K562 (cell line): Measurements from ENCODE around the gene CD151. TPM values are rescaled to one million over a fixed set of nuclear protein-coding genes. Genes with fewer than 3 reads are reported as not detected.

Source experiments
- ARNT ChIP-seq, 2 experiments: fragments of 450-650 bp; IDR thresholded peaks; 2 replicates each; pipeline ENCODE4 v1.6.1; 2016; ENCODE audit warnings: mild to moderate bottlenecking in 1 of 2
- CCAR2 ChIP-seq: fragments of 200-400 bp; formaldehyde crosslinking; IDR thresholded peaks from 2 replicates; pipeline ENCODE4 v1.6.1; 2017; ENCODE audit warnings: mild to moderate bottlenecking, low read depth, low read length
- CHD1 ChIP-seq: fragments of 200-600 bp; sonication (generic); IDR thresholded peaks from one replicate; pipeline ENCODE4 v1.6.1; 2012; ENCODE audit warnings: mild to moderate bottlenecking, moderate library complexity, low read length, inconsistent platforms
- ILF3 ChIP-seq: fragments of 450-650 bp; IDR thresholded peaks from 2 replicates; pipeline ENCODE4 v1.6.1; 2018; ENCODE audit warnings: antibody characterized with exemption, mild to moderate bottlenecking, moderate library complexity, borderline replicate concordance
- KDM5B ChIP-seq: fragments of 200-600 bp; sonication (generic); IDR thresholded peaks from 2 replicates; pipeline ENCODE4 v1.6.1; 2012; ENCODE audit warnings: low read depth, mild to moderate bottlenecking, moderate library complexity, low read length, control low read depth, inconsistent platforms; ENCODE audit not compliant: insufficient replicate concordance
- POLR3A ChIP-seq: IDR thresholded peaks from 2 replicates; pipeline ENCODE4 v1.6.1; 2011; ENCODE audit warnings: borderline replicate concordance, mild to moderate bottlenecking, moderate library complexity; ENCODE audit not compliant: insufficient read length, insufficient read depth; ENCODE audit errors: extremely low read depth
- SMAD2 ChIP-seq: fragments of 150-350 bp; IDR thresholded peaks from 2 replicates; pipeline ENCODE4 v1.6.1; 2014; ENCODE audit warnings: low read depth, mild to moderate bottlenecking, low read length
- SRF ChIP-seq, 2 experiments: fragments of 250-450, 450-650 bp in 1 of 2; sonication (Bioruptor Pico) in 1 of 2; sonication (generic) in 1 of 2; formaldehyde crosslinking; IDR thresholded peaks; 2 replicates each; pipeline versions ENCODE4 v1.5.0 to v1.5.1; 2020 to 2022; ENCODE audit warnings: mild to moderate bottlenecking in 1 of 2, missing genetic modification reagents in 1 of 2
- STAT5B ChIP-seq: fragments of 250-450 bp; sonication (Bioruptor Pico); IDR thresholded peaks from 2 replicates; pipeline ENCODE4 v1.8.0; 2021; ENCODE audit warnings: mild to moderate bottlenecking, inconsistent platforms
- TFAM ChIP-seq: fragments of 250-450 bp; sonication (Bioruptor Pico); conservative IDR thresholded peaks from 2 replicates; pipeline ENCODE4 v1.5.0; 2021; ENCODE audit warnings: mild to moderate bottlenecking, moderate library complexity
- ZNF212 ChIP-seq: fragments of 450-650 bp; formaldehyde crosslinking; IDR thresholded peaks from 2 replicates; pipeline ENCODE4 v1.4.0; 2020; ENCODE audit warnings: mild to moderate bottlenecking
- ZNF445 ChIP-seq: fragments of 250-450 bp; sonication (Bioruptor Pico); IDR thresholded peaks from 2 replicates; pipeline ENCODE4 v1.4.0; 2020; ENCODE audit warnings: low read depth, mild to moderate bottlenecking, moderate library complexity
- ZNF696 ChIP-seq: fragments of 250-450 bp; sonication (Bioruptor Pico); conservative IDR thresholded peaks from 2 replicates; pipeline ENCODE4 v1.4.0; 2020; ENCODE audit warnings: mild to moderate bottlenecking, moderate library complexity
- ZNF76 ChIP-seq: fragments of 250-450 bp; sonication (Bioruptor Pico); IDR thresholded peaks from 2 replicates; pipeline ENCODE4 v1.4.0; 2020; ENCODE audit warnings: mild to moderate bottlenecking, moderate library complexity, borderline replicate concordance
- polyA plus RNA-seq, 8 experiments: library from polyadenylated mRNA; depleted of rRNA in 4 of 8; stranded (reverse) in 5 of 8; unstranded in 3 of 8; fragments of >200 nt; fragmentation: Nextera tagmentation in 2 of 8; fragmentation: Illumina TruSeq in 1 of 8; extraction: Ambion mirVana in 2 of 8; extraction: Trizol in 1 of 8; gene quantifications; 2 replicates each; pipeline versions ENCODE4 v1.2.1 to v1.2.3, GENCODE V29; 2011 to 2014; ENCODE audit warnings: inconsistent platforms in 1 of 8, missing spikeins in 1 of 8
- total RNA-seq, 7 experiments: library from RNA; depleted of rRNA in 6 of 7; stranded (reverse); fragments of >200 nt in 6 of 7; fragmentation: Illumina TruSeq in 2 of 7; extraction: Trizol in 2 of 7; gene quantifications; 2 replicates each; pipeline versions ENCODE4 v1.2.1 to v1.2.3, GENCODE V29; 2011 to 2021; ENCODE audit warnings: low replicate concordance in 1 of 7
- TF ChIP-seq, protein P1 (sequence below): IDR thresholded peaks from 2 replicates; pipeline ENCODE4 v1.6.1; 2014; ENCODE audit warnings: antibody characterized with exemption
- TF ChIP-seq, protein P2 (sequence below): fragments of 250-450 bp; sonication (Bioruptor Pico); IDR thresholded peaks from 2 replicates; pipeline ENCODE4 v1.5.0; 2020; ENCODE audit warnings: mild to moderate bottlenecking
- TF ChIP-seq, protein P3 (sequence below): fragments of 450-650 bp; IDR thresholded peaks from 2 replicates; pipeline ENCODE4 v1.7.1; 2018; ENCODE audit warnings: mild to moderate bottlenecking, low read depth; ENCODE audit not compliant: partially characterized antibody

CD151 gene
- total and polyA plus RNA-seq, 9 of the 15 experiments (the other 6 are each of a cell fraction or from before 2014, with no cell fraction given): 2.3 to 187 (median 140) TPM

DNA sequence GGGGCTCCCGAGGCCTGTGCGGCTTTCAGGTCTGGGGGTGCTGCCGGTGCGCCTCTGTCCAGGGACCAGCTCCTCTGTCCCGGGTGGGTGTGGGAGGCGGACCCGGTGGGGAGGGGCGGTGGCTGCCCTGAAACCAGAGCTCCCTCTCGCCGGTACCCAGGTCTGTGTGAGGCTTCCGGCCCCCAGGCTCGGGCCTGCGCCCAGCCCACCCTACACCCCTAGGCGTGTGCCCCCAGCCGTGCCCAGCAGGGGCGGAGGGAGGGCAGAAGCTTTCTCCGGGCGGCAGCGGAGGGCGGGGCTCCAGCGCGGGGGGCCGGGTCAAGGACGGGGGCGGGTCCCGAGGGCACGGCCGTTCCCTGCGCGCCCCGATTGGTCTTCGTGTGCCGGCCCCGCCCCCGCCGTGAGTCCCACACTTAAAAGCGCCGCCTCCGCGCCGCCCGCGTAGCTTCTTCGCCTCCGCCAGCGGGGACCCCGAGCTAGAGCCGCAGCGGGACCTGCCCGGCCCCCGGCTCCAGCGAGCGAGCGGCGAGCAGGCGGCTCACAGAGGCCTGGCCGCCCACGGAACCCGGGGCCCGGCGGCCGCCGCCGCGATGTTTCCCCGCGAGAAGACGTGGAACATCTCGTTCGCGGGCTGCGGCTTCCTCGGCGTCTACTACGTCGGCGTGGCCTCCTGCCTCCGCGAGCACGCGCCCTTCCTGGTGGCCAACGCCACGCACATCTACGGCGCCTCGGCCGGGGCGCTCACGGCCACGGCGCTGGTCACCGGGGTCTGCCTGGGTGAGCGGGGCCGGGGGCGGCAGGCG, 13.4 kb upstream of the CD151 start (continued):
- TF ChIP-seq ILF3 (peak; percentile 51; the same call in 1 of the 2 replicates), POLR3A (no peak), ARNT (IDR thresholded peaks at IDR 0.05) (no peak), CCAR2 (no peak), SMAD2 (no peak), ZNF445 (no peak), ZNF696 (no peak), TFAM (no peak), KDM5B (peak; percentile 92), ZNF212 (no peak), ZNF76 (CRISPR knock-in tag) (no peak), STAT5B (CRISPR knock-in tag) (no peak), CHD1 (peak; percentile 97), SRF (CRISPR knock-in tag; IDR thresholded peaks at IDR 0.05) (no peak)
- TF ChIP-seq, protein P1, sequence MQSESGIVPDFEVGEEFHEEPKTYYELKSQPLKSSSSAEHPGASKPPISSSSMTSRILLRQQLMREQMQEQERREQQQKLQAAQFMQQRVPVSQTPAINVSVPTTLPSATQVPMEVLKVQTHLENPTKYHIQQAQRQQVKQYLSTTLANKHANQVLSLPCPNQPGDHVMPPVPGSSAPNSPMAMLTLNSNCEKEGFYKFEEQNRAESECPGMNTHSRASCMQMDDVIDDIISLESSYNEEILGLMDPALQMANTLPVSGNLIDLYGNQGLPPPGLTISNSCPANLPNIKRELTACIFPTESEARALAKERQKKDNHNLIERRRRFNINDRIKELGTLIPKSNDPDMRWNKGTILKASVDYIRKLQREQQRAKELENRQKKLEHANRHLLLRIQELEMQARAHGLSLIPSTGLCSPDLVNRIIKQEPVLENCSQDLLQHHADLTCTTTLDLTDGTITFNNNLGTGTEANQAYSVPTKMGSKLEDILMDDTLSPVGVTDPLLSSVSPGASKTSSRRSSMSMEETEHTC: no peak
- TF ChIP-seq, protein P2, sequence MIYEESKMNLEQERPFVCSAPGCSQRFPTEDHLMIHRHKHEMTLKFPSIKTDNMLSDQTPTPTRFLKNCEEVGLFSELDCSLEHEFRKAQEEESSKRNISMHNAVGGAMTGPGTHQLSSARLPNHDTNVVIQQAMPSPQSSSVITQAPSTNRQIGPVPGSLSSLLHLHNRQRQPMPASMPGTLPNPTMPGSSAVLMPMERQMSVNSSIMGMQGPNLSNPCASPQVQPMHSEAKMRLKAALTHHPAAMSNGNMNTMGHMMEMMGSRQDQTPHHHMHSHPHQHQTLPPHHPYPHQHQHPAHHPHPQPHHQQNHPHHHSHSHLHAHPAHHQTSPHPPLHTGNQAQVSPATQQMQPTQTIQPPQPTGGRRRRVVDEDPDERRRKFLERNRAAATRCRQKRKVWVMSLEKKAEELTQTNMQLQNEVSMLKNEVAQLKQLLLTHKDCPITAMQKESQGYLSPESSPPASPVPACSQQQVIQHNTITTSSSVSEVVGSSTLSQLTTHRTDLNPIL: no peak
- TF ChIP-seq, protein P3, sequence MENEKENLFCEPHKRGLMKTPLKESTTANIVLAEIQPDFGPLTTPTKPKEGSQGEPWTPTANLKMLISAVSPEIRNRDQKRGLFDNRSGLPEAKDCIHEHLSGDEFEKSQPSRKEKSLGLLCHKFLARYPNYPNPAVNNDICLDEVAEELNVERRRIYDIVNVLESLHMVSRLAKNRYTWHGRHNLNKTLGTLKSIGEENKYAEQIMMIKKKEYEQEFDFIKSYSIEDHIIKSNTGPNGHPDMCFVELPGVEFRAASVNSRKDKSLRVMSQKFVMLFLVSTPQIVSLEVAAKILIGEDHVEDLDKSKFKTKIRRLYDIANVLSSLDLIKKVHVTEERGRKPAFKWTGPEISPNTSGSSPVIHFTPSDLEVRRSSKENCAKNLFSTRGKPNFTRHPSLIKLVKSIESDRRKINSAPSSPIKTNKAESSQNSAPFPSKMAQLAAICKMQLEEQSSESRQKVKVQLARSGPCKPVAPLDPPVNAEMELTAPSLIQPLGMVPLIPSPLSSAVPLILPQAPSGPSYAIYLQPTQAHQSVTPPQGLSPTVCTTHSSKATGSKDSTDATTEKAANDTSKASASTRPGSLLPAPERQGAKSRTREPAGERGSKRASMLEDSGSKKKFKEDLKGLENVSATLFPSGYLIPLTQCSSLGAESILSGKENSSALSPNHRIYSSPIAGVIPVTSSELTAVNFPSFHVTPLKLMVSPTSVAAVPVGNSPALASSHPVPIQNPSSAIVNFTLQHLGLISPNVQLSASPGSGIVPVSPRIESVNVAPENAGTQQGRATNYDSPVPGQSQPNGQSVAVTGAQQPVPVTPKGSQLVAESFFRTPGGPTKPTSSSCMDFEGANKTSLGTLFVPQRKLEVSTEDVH: no peak
